GM19452 (cell line): ENCODE data around the gene IQGAP1.

Experiments used
- ATAC-seq: cut with Tn5 transposase; IDR thresholded peaks from one replicate; pipeline ENCODE4 v1.9.1; 2021; ENCODE audit not compliant: unreplicated experiment

The IQGAP1 gene

GRCh38 chr15:90437516-90437915 is 49.5 kb downstream of the IQGAP1 start:
- ATAC-seq = no peak

DNA sequence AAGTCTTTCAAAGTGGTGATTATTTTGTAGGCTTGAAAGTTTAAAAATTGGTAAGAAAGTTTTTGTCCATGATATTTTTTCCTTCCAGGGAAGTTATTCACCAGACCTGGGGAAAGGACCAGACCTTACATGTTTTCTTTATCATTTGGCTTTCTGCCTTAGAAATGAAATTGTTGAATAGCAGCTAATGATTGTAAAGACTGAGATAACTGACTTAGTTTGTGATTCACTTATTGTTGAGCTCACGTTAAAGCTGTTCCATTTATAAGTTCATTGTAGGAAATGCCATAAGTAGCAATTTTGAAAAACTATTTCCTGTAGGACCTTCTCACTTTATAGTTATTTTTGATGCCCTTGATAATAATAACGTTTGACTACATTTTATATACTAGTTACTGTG is 51.9 kb downstream of the IQGAP1 start:
- ATAC-seq = no peak

GRCh38 chr15:90441027-90441426 is 53.0 kb downstream of the IQGAP1 start:
- ATAC-seq = no peak

GRCh38 chr15:90442423-90442822 is 54.4 kb downstream of the IQGAP1 start:
- ATAC-seq = no peak

DNA sequence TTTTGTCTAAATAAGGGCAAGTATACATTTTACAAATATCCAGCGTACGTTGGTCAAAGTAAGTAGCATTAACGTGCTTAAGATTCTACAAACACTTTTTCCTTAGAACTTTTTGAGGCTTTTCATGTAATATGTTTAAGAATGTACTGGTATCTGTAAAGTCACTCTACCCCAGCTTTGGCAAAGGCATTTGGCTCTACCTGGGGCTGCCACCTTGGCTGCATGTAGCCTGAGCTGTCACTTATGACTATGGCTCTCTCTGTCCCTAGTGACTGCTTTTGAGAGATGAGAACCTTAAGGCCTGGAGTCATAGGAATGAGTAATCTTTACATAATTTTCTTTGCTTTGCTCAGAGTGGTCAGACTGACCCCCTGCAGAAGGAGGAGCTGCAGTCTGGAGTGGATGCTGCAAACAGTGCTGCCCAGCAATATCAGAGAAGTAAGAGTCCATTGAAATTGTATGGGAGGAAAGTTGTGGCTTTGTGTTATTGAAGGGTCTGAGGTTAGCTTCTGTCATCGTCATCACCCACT is 61.2 kb downstream of the IQGAP1 start:
- ATAC-seq = no peak

GRCh38 chr15:90451053-90451850 is 63.2 kb downstream of the IQGAP1 start:
- ATAC-seq = no peak

DNA sequence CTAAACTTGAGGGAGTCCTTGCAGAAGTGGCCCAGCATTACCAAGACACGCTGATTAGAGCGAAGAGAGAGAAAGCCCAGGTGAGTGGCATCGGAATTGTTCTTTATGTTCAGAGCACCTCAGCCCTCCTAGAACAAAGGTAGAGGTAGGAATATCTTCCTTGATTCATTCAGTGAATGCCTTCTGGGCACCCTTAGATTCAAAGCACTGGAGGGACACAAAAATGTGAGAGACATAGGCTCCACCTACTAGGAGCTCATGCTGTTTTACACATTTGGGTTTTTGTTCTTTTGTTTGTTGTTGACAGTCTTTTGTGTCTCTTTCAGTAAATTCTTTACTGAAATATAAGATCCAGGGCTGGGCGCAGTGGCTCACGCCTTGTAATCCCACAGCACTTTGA is 68.2 kb downstream of the IQGAP1 start:
- no peak for ATAC-seq

DNA sequence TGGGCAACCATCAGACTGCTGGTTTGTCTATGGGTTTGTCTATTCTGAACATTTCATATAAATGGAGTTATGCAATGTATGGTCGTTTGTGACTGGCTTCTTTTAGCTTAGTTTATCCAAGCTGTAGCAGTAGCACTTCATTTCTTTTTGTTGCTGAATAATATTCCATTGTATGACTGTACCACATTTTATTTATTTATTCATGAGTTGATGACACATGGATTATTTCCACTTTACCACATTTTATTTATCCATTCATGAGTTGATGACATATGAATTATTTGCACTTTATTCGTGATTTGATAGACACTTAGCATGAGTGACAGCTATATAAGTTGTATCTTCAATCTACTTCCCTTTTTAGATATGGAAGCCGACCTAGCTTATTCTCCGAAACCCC is 70.0 kb downstream of the IQGAP1 start:
- ATAC-seq = no peak

DNA sequence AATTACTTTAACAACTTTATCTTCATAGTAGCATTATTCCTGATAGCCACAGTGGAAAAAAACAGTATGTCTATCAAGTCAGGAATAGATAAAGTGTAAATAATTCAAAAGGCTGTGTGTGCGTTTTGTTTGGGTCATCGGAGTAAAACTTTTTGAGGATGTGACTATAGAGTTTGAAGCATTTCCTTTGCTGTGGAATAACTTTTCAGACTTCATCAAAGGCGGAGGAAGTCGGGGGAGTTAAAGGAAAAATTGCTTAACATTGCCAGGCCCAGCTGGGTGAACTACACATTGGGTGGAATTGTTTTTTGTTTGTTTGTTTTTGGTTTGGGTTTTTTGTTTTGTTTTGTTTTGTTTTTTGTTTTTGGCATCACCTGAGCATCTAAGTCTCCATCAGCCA is 71.3 kb downstream of the IQGAP1 start:
- ATAC-seq = no peak

GRCh38 chr15:90460142-90460824 is 72.2 kb downstream of the IQGAP1 start:
- ATAC-seq = no peak

DNA sequence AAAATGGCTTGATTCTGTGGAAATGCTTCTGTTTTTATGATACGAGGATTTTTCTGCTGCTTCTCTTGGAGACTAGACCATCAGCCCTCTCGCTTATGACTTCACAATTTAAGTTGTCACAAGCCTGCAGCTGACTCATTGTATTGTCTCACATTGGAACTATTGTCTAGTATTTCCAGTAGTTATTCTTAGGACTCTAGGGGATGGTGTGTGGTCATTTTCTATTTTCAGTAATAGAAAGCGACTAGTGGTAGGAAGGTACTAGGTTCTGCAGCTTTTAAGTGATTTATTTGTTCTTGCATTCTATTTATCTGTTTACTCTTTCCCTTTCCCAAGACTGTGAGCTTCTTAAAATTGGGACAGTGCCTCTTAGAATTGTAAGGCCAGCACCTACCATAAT is 75.3 kb downstream of the IQGAP1 start:
- ATAC-seq = no peak

- no peak for ATAC-seq
These were observed 77.3 kb downstream of the IQGAP1 start for GRCh38 chr15:90465140-90465929.

DNA sequence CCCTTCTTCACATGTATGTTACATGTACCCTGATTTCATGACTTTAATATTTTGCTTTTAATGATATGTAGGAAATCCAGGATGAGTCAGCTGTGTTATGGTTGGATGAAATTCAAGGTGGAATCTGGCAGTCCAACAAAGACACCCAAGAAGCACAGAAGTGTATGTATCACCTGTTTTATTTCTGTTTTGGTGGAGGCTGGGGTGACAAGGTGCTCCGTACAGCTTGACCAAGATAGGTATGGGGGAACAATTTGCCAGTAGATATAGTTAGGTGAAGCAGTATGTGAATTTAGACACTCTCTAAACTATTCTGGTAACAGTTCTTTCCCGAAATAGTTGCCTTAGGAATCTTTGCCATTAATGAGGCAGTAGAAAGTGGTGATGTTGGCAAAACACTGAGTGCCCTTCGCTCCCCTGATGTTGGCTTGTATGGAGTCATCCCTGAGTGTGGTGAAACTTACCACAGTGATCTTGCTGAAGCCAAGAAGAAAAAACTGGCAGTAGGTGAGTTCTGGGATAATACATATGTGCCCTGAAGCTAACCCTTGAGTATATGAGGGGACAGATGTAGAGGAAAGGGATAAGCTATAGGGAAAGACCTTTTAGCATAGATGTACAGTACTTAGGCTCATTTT is 78.0 kb downstream of the IQGAP1 start:
- no peak for ATAC-seq

- no peak for ATAC-seq
These were observed 81.7 kb downstream of the IQGAP1 start for GRCh38 chr15:90469723-90470122.

GRCh38 chr15:90470453-90470852 is 82.4 kb downstream of the IQGAP1 start:
- no peak for ATAC-seq

GRCh38 chr15:90471126-90471525 is 83.1 kb downstream of the IQGAP1 start:
- ATAC-seq = no peak

DNA sequence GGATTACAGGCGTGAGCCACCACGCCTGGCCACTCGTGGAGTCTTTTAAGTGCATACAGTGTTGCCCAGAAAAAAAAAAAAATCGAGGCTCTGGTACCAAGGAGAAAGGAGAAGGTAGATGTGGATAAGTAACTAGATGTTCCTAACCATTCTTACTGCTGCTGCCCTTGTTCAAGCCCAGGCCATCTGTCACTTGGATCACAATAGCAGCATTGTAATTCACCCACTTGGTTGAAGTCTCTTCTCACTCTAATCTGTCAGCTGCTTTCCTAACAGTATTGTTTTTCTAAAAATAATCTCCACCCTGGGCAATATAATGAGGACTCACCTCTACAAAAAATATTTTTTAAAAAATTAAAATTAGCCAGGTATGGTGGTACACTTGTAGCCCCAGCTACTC is 83.7 kb downstream of the IQGAP1 start:
- ATAC-seq = no peak

DNA sequence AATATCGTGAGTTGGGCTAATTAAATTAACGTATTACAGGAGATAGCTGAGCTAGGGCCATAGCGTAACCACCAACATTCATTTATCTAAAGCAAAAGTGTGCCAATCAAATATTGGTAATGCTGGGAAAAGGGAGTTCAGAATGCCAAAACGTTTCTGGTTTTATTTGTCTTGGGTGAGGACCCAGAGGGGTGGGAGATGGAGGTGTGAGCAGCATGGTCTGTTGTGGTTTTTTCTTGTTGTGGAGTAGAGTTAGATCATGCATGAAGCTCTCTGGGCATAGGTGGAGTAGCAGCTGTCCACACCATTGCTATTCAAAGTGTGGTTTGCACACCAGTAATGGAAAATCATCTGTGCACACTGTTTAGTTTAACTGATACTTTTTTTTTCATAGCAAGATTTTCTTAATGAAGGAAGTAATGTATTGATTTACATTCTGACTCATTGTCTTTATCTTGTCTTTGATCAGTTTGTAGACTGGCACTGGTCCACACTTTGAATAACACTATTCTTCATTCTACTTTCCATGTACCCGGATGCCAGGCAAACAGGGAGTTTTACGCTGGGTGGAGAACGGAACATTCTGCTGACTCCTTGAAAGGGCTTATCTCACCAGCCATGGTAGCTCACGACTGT is 90.9 kb downstream of the IQGAP1 start:
- no peak for ATAC-seq

DNA sequence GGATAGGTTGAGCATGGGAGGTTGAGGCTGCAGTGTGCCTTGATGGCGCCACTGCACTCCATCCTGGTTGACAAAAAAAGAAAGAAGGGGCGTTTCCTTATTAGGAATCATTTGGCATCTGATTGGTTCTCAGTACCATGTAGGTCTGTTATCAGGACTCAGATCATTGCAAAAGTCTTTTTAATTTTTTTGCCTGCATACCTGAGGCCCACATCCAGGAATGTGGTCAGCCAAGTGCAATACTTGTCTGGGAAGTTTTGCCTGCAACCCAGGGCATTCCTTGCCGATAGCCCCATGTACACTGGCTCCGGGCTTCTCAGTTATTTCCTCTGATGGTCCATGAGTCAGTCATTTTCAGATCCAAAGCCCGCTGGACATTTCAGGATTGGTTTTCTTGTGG is 91.6 kb downstream of the IQGAP1 start:
- no peak for ATAC-seq

DNA sequence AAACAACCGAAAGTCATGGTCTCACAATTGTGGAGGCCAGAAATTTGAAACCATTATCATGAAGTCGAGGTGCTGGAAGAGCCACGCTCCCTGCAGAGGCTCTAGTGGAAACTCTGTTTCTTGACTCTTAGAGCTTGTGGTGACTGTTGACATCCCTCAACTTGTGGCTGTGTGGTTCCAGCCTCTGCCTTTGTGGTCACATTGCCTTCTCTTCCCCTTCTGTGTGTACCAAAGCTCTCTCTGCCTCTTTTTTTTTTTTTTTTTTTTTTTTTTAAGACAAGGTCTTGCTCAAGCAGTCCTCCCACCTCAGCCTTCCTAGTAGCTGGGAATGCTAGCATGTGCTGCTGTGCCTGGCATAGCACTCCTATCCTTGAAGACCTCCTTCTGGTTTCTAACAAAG is 93.0 kb downstream of the IQGAP1 start:
- ATAC-seq = no peak
